HepG2 (cell line): ENCODE measurements around the gene FAAP20. TPM values are rescaled to one million over a fixed set of nuclear protein-coding genes. Genes with fewer than 3 reads are reported as not detected.
A peak's percentile ranks its signal among the peaks of the same experiment; 100 is the strongest.

ENCODE experiments used
- BORCS8-MEF2B ChIP-seq: sonication (generic); formaldehyde crosslinking; IDR thresholded peaks from 2 replicates; pipeline ENCODE4 v1.8.0; 2022; ENCODE audit warnings: mild to moderate bottlenecking, missing genetic modification reagents
- CENPX ChIP-seq: sonication (generic); formaldehyde crosslinking; IDR thresholded peaks from 2 replicates; pipeline ENCODE4 v1.9.0; 2021; ENCODE audit warnings: mild to moderate bottlenecking, missing genetic modification reagents, moderate library complexity
- GABPA ChIP-seq, 2 experiments: IDR thresholded peaks; 2 replicates each; pipeline ENCODE4 v1.6.1; 2011 to 2016; ENCODE audit warnings: low read depth in 2 of 2, low read length in 1 of 2, missing biosample characterization in 1 of 2, missing genetic modification characterization in 1 of 2
- HNRNPH1 ChIP-seq: fragments of 200-400 bp; formaldehyde crosslinking; optimal IDR thresholded peaks from 2 replicates; pipeline ENCODE3; 2017; ENCODE audit warnings: mild to moderate bottlenecking, low read depth, low read length
- JUNB ChIP-seq: sonication (generic); formaldehyde crosslinking; IDR thresholded peaks from 2 replicates; pipeline ENCODE4 v1.8.0; 2022; ENCODE audit warnings: missing genetic modification reagents, mild to moderate bottlenecking, borderline replicate concordance
- KDM6A ChIP-seq: IDR thresholded peaks from 2 replicates; pipeline ENCODE4 v1.6.1; 2016; ENCODE audit warnings: low read depth
- NRL ChIP-seq: sonication (generic); formaldehyde crosslinking; IDR thresholded peaks from 2 replicates; pipeline ENCODE4 v1.5.0; 2020; ENCODE audit warnings: missing genetic modification reagents, mild to moderate bottlenecking, moderate library complexity, borderline replicate concordance
- PAWR ChIP-seq: sonication (generic); formaldehyde crosslinking; IDR thresholded peaks from 2 replicates; pipeline ENCODE4 v1.4.0; 2020; ENCODE audit warnings: missing genetic modification reagents, mild to moderate bottlenecking, borderline replicate concordance
- POLR2AphosphoS5 ChIP-seq: IDR thresholded peaks from 2 replicates; pipeline ENCODE4 v1.6.1; 2012; ENCODE audit warnings: low read depth, low read length
- RBFOX2 ChIP-seq: fragments of 200-400 bp; formaldehyde crosslinking; IDR thresholded peaks from 2 replicates; pipeline ENCODE4 v1.6.1; 2017; ENCODE audit warnings: low read depth, mild to moderate bottlenecking, low read length
- ZBTB42 ChIP-seq: sonication (generic); formaldehyde crosslinking; IDR thresholded peaks from 2 replicates; pipeline ENCODE4 v1.5.0; 2020; ENCODE audit warnings: mild to moderate bottlenecking, missing genetic modification reagents
- ZNF136 ChIP-seq: sonication (generic); formaldehyde crosslinking; IDR thresholded peaks from 2 replicates; pipeline ENCODE4 v1.8.1; 2022; ENCODE audit warnings: low read depth, mild to moderate bottlenecking, moderate library complexity, missing genetic modification reagents
- ZNF225 ChIP-seq: sonication (generic); formaldehyde crosslinking; IDR thresholded peaks from 2 replicates; pipeline ENCODE4 v1.4.0; 2020; ENCODE audit warnings: mild to moderate bottlenecking, missing genetic modification reagents
- ZNF816 ChIP-seq: sonication (generic); formaldehyde crosslinking; IDR thresholded peaks from 2 replicates; pipeline ENCODE4 v1.8.0; 2022; ENCODE audit warnings: missing genetic modification reagents, mild to moderate bottlenecking, borderline replicate concordance
- polyA plus RNA-seq, 8 experiments: library from polyadenylated mRNA; depleted of rRNA in 3 of 8; stranded (reverse) in 7 of 8; unstranded in 1 of 8; fragments of >200 nt; fragmentation: Illumina TruSeq in 4 of 8; extraction: Trizol in 4 of 8; gene quantifications; 2 replicates each; pipeline versions ENCODE4 v1.2.1 to v1.2.3, GENCODE V29; 2011 to 2016; ENCODE audit warnings: low read depth in 4 of 8, missing spikeins in 1 of 8, mixed read lengths in 1 of 8; ENCODE audit not compliant: insufficient read depth in 1 of 8
- total RNA-seq, 5 experiments: library from RNA; depleted of rRNA; stranded (reverse); fragments of >200 nt; fragmentation: Illumina TruSeq; extraction: Trizol; gene quantifications; 2 replicates each; pipeline ENCODE4 v1.2.3, GENCODE V29; 2016; ENCODE audit warnings: low read depth in 1 of 5
- TF ChIP-seq, protein P1 (sequence below): sonication (generic); formaldehyde crosslinking; IDR thresholded peaks from 2 replicates; pipeline ENCODE4 v1.4.0; 2020; ENCODE audit warnings: missing genetic modification reagents
- TF ChIP-seq, protein P2 (sequence below): sonication (generic); formaldehyde crosslinking; IDR thresholded peaks from 2 replicates; pipeline ENCODE4 v1.9.0; 2022; ENCODE audit warnings: low read depth, missing genetic modification reagents
- TF ChIP-seq, protein P3 (sequence below): sonication (generic); formaldehyde crosslinking; IDR thresholded peaks from 2 replicates; pipeline ENCODE4 v1.5.1; 2020; ENCODE audit warnings: missing genetic modification reagents, mild to moderate bottlenecking, borderline replicate concordance
- TF ChIP-seq, protein P4 (sequence below): sonication (generic); formaldehyde crosslinking; IDR thresholded peaks from 2 replicates; pipeline ENCODE4 v1.4.0; 2020; ENCODE audit warnings: missing genetic modification reagents, borderline replicate concordance
- TF ChIP-seq, protein P5 (sequence below): sonication (generic); formaldehyde crosslinking; IDR thresholded peaks from 2 replicates; pipeline ENCODE4 v1.9.0; 2022; ENCODE audit warnings: missing genetic modification reagents, mild to moderate bottlenecking, borderline replicate concordance

FAAP20 gene
- total and polyA plus RNA-seq, 2 of the 13 experiments (the other 11 are each of a cell fraction or from before 2014, with no cell fraction given) = 9.6 to 10.8 TPM

DNA sequence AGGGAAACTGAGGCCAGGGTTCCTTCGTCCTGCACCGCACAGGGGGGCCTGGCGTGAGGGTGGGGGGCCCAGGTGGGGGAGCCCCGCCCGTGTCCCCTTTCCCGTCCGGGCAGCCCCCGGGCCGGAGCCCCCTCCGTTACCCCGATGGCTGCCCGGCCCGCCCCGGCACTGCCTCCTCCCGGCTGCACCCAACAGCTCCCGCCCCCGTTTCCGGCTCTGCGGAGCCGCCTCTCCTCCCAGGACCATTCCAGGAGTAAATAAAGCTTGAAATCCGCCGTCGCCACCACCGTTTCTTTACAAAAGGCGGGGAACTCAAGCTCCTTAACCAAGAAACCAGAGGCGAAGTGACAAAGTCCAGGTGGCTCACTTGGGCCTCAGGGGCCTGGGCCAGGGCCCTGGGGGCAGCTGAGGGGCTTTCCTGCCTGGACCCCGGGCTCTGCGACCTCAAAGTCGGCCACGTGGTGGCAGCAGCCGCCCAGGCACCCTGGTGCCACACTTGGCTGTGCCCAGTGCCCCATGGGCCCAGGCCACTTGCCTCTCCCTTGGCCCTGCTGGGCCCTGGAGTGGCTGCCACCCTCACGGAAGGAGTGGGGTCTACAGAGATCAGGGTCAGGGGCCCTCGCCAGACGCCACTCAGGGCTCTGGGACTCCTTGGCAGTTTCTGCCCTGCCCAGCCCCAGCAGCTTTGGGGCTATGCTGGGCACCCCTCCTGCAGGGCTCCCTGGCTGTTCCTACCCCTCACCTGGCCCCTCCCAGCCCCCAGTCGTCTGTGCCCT, 514 bp upstream of the FAAP20 start (continued):
- TF ChIP-seq, protein P1, sequence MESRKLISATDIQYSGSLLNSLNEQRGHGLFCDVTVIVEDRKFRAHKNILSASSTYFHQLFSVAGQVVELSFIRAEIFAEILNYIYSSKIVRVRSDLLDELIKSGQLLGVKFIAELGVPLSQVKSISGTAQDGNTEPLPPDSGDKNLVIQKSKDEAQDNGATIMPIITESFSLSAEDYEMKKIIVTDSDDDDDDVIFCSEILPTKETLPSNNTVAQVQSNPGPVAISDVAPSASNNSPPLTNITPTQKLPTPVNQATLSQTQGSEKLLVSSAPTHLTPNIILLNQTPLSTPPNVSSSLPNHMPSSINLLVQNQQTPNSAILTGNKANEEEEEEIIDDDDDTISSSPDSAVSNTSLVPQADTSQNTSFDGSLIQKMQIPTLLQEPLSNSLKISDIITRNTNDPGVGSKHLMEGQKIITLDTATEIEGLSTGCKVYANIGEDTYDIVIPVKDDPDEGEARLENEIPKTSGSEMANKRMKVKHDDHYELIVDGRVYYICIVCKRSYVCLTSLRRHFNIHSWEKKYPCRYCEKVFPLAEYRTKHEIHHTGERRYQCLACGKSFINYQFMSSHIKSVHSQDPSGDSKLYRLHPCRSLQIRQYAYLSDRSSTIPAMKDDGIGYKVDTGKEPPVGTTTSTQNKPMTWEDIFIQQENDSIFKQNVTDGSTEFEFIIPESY = no peak
- no peak for TF ChIP-seq GABPA (IDR thresholded peaks at IDR 0.05; ENCODE audit: low read depth, low read length)
- peak; percentile 82 for TF ChIP-seq GABPA (CRISPR knock-in tag; IDR thresholded peaks at IDR 0.05; ENCODE audit: low read depth)
- TF ChIP-seq, protein P2, sequence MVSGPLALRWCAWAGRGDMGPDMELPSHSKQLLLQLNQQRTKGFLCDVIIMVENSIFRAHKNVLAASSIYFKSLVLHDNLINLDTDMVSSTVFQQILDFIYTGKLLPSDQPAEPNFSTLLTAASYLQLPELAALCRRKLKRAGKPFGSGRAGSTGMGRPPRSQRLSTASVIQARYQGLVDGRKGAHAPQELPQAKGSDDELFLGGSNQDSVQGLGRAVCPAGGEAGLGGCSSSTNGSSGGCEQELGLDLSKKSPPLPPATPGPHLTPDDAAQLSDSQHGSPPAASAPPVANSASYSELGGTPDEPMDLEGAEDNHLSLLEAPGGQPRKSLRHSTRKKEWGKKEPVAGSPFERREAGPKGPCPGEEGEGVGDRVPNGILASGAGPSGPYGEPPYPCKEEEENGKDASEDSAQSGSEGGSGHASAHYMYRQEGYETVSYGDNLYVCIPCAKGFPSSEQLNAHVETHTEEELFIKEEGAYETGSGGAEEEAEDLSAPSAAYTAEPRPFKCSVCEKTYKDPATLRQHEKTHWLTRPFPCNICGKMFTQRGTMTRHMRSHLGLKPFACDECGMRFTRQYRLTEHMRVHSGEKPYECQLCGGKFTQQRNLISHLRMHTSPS (CRISPR knock-in tag) = peak; percentile 98
- TF ChIP-seq CENPX (CRISPR knock-in tag) = no peak
- no peak for TF ChIP-seq NRL (CRISPR knock-in tag)
- TF ChIP-seq ZNF225 (CRISPR knock-in tag) = no peak; the same call in 1 of the 2 replicates
- peak; percentile 78; the same call in 1 of the 2 replicates for TF ChIP-seq ZNF136 (CRISPR knock-in tag)
- peak; percentile 73; the same call in 1 of the 2 replicates for TF ChIP-seq BORCS8-MEF2B (CRISPR knock-in tag)
- TF ChIP-seq RBFOX2 = peak; percentile 67
- TF ChIP-seq HNRNPH1 = no peak
- TF ChIP-seq, protein P3, sequence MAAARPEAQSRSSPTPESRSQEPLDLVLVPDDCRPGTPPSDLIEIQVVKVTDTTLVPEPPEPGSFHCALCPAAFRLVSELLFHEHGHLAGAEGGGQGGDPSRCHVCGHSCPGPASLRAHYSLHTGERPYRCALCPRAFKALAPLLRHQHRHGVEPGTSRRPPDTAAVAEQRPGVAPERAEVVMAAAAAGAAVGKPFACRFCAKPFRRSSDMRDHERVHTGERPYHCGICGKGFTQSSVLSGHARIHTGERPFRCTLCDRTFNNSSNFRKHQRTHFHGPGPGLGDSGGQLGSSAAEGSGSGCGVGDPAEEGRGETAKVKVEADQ (CRISPR knock-in tag) = no peak; the same call in 1 of the 2 replicates
- TF ChIP-seq ZNF816 (CRISPR knock-in tag) = no peak
- no peak for TF ChIP-seq PAWR (CRISPR knock-in tag)
- TF ChIP-seq ZBTB42 = no peak
- peak; percentile 23; the same call in 1 of the 2 replicates for TF ChIP-seq KDM6A
- TF ChIP-seq, protein P4, sequence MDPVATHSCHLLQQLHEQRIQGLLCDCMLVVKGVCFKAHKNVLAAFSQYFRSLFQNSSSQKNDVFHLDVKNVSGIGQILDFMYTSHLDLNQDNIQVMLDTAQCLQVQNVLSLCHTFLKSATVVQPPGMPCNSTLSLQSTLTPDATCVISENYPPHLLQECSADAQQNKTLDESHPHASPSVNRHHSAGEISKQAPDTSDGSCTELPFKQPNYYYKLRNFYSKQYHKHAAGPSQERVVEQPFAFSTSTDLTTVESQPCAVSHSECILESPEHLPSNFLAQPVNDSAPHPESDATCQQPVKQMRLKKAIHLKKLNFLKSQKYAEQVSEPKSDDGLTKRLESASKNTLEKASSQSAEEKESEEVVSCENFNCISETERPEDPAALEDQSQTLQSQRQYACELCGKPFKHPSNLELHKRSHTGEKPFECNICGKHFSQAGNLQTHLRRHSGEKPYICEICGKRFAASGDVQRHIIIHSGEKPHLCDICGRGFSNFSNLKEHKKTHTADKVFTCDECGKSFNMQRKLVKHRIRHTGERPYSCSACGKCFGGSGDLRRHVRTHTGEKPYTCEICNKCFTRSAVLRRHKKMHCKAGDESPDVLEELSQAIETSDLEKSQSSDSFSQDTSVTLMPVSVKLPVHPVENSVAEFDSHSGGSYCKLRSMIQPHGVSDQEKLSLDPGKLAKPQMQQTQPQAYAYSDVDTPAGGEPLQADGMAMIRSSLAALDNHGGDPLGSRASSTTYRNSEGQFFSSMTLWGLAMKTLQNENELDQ (CRISPR knock-in tag) = no peak
- TF ChIP-seq, protein P5, sequence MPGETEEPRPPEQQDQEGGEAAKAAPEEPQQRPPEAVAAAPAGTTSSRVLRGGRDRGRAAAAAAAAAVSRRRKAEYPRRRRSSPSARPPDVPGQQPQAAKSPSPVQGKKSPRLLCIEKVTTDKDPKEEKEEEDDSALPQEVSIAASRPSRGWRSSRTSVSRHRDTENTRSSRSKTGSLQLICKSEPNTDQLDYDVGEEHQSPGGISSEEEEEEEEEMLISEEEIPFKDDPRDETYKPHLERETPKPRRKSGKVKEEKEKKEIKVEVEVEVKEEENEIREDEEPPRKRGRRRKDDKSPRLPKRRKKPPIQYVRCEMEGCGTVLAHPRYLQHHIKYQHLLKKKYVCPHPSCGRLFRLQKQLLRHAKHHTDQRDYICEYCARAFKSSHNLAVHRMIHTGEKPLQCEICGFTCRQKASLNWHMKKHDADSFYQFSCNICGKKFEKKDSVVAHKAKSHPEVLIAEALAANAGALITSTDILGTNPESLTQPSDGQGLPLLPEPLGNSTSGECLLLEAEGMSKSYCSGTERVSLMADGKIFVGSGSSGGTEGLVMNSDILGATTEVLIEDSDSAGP (CRISPR knock-in tag) = peak; percentile 89; the same call in 1 of the 2 replicates
- TF ChIP-seq JUNB (CRISPR knock-in tag) = no peak
- TF ChIP-seq POLR2AphosphoS5 = peak; percentile 40; the same call in 1 of the 2 replicates
